GM13977 (cell line): ENCODE results near the gene TCEAL6.
"Not testable (repeated sequence)": the region's sequence is repeated elsewhere in the genome, so short reads cannot be mapped to it uniquely, and the experiment has no call there.

Experiments used
- DNase-seq: peaks from one replicate; pipeline ENCODE4 v3.0.0; 2012; ENCODE audit warnings: low spot score
- in situ Hi-C: fragments of 300-500 bp; cut with MboI; formaldehyde crosslinking; loops from one replicate; pipeline ENCODE4 v1.12.0; 2022; ENCODE audit warnings: low sequenced_read_pairs, low pct_unique_long_range_greater_than_20kb, mixed read lengths, inconsistent platforms; ENCODE audit not compliant: unreplicated experiment
- TF ChIP-seq, protein P1 (sequence below): IDR thresholded peaks from 2 replicates; pipeline ENCODE4 v1.5.1; 2012; ENCODE audit warnings: mild to moderate bottlenecking, control low read depth; ENCODE audit not compliant: insufficient read depth; ENCODE audit errors: extremely low read depth, missing control alignments

TCEAL6 gene

DNA sequence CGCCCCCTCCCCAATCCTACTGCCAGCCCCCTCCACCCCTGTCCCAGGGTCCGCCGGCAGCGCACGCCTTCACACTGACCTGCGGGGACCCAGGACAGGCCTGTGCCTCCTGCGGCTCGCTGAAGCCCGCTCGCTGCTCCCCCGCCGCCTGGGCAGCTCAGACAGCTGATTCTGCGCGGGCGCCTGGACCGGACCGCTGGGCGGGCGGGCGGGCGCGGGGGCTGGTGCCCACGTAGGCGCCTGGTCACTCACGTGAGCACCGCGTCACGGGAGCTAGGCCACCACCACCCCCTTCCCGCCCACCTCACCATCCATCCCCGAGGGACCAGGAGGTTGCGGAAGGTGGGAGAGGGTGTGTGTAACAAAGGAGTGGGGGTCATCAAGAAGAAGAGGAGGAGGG, at the start of gene TCEAL6:
Gene TCEAL6, minus strand, starts transcription at position 208 of the 400 bp plus-strand sequence.
- in situ Hi-C loops, DNase-seq: not testable (repeated sequence)

DNA sequence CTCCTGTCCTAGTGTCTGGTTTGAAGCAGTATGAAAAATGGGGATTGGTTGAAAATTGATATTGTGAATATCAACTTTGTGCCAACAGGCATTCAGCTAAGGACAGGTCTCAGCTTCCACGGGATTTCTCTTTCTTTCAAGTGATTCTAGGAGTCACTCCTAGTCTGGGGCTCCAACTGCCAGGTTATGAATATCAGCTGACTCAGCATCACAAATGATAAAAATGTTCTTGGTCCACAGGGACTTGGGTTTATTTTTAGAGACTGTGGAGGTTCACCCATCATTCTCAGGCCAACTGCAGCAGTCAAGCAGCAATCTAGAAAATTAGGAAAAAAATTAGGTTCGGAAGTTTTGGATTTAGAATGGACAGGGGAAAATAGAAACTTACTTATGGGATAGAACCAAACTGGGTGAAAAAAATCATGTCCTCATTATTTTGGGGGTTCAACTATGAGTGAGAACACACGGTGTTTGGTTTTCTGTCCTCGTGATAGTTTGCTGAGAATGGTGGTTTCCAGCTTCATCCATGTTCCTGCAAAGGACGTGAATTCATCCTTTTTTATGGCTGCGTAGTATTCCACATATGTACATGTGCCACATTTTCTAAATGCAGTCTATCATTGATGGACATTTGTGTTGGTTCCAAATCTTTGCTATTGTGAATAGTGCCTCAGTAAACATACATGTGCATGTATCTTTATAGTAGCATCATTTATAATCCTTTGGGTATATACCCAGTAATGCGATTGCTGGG, 43.9 kb upstream of the TCEAL6 start:
- no peak for DNase-seq
- in situ Hi-C loops, result no loop called here
- TF ChIP-seq, protein P1, sequence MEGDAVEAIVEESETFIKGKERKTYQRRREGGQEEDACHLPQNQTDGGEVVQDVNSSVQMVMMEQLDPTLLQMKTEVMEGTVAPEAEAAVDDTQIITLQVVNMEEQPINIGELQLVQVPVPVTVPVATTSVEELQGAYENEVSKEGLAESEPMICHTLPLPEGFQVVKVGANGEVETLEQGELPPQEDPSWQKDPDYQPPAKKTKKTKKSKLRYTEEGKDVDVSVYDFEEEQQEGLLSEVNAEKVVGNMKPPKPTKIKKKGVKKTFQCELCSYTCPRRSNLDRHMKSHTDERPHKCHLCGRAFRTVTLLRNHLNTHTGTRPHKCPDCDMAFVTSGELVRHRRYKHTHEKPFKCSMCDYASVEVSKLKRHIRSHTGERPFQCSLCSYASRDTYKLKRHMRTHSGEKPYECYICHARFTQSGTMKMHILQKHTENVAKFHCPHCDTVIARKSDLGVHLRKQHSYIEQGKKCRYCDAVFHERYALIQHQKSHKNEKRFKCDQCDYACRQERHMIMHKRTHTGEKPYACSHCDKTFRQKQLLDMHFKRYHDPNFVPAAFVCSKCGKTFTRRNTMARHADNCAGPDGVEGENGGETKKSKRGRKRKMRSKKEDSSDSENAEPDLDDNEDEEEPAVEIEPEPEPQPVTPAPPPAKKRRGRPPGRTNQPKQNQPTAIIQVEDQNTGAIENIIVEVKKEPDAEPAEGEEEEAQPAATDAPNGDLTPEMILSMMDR, result no peak

DNA sequence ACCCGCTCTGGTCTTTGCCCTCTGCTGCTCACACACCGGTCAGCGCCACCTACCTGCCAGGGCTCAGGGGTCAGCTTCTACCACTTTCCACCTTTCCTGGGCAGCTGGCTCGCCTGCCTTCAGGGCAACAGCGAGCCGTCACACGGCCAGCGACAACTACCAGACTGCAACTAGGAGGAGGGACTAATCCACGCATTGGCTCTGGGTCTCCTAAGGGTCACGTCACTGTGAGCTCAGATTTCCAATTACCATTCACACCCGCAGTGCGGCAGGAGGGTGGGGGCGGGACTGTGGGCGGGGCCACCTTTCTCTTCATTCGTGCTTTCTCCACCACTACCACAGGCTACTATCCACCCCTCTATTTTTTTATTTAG, 13.5 kb upstream of the TCEAL6 start, which contains the start of gene BEX5:
Gene BEX5, minus strand, starts transcription at position 172 of the 374 bp plus-strand sequence. CDS start 1,712 bp downstream, outside the sequence.
- in situ Hi-C loops, result no loop called here
- no peak for DNase-seq

DNA sequence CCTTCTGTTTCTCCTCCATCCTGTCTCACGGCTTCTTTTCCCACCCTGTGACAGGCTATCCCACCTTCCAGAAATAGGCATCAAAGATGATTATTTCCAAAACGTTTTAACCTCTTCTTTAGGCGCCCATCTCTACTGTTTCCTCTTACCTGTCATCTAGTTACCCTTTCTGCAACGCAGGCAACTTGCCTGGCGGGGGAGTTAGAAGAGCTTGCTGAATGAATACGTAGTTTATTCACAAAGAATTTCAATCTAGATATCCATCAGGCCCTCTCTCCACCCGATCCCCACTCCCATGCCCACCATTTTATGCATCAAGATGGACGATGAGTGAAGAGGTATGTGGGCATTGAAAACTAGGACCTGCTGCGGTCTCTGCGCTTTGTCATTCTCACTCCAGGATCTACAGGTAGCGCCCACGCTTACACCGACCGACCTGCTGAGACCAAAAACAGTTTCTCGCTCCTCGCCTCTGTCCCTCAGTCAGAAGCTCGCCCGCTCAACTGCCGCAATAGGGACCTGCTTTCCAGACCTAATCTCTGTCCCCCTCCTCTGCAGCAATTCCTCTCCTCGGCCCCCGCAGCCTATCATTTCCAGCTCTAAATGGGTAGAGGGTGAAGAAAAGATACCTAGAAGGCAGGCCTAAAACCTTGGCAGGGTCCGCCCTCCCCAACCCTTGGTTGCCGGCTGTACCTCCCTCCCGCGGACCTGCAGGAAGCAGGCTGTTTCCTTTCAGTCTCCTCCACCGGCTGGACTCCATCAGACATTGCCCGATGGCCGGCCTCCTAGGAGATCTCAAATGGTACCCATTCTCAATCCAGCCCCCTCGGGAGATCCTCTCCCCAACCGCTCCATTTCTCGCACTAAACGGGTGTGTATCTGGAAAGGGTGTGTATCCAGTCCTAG, 12.9 kb upstream of the TCEAL6 start:
- in situ Hi-C loops, result no loop called here
- TF ChIP-seq, protein P1, result no peak
- no peak for DNase-seq

More for the DNA sequence above, 13.5 kb upstream of the TCEAL6 start, which contains the start of gene BEX5:
- TF ChIP-seq, protein P1, result no peak

DNA sequence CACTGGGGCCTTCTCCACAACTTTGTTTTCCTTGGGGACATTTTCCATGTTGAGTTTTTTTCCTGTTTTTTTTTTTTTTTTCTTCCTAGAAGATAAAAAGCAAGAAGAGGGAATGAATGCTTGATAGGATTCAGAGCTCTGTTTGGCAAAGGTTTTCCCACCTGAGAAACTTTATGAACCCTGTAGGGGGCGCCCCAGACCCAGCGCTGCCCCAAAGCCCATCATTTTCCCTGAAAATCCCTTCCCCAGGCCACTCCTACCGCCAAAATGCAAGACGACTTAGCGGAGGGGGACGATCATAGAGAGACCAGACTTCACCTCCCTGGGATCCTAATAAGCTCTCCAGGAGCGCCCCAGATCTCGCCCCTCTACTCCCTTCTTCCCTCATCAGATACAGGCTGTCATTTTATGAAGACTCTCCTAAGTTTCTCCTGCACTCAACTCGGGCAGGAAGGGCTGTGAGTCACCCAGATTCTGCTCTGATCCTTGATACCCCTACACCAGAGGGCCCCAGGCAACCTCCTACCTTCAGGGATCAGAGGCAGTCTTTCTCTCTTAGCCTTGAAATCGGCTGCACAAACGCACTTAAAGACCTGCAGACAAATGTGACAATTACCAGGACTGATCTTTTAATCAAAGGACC, 12.1 kb upstream of the TCEAL6 start:
- in situ Hi-C loops, result no loop called here
- DNase-seq, result no peak
- TF ChIP-seq, protein P1, result peak; percentile 17

DNA sequence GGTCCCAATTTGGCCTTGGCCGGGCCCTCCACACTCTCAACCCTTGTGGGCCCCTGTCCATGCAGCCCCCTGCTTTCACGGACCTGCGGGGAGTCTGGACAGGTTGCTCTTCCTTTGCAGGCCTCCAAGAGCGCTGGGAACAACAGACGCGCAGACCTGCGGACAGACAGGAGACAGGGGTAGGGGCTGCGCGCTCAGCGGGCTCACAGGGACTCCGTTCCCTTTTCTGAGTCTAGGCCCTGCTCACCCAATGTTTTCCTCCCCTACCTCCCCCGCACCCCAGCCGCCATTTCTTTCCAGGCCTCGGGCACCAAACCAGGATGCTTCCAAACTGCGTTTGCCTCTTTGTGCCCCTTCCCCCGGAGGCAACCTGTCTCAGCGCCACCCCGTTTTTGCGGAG, 650 bp downstream of the TCEAL6 start:
- DNase-seq, in situ Hi-C loops: not testable (repeated sequence)

DNA sequence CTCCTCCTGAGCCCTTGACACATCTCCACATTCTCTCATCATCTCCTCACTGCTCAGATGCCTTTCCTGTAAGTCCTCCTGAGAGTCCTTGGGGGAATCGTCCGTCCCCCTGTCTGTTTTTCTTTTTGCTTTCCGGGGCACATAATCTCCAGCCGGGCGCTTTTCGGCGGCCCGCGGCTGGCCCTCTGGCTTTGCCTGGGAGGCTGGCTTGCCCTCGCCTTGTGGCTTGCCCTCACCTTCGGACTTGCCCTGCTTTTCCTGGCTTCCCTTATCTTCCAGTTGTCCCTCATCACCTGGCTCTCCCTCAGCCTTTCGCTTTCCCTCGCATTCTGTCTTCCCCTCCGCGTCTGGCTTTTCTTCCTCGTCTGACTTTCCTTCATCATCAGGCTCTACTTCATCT, 1.4 kb downstream of the TCEAL6 start:
- in situ Hi-C loops, DNase-seq: not testable (repeated sequence)
